Forelimb muscle (tissue), 1 donor: ENCODE measurements around the gene WRAP73. TPM values are rescaled to one million over a fixed set of nuclear protein-coding genes. Genes with fewer than 3 reads are reported as not detected.

ENCODE experiments used
- DNase-seq: peaks from one replicate; pipeline ENCODE4 v3.0.0-alpha.2; 2013; ENCODE audit warnings: low read depth
- polyA plus RNA-seq: library from polyadenylated mRNA; unstranded; fragments of 120-200 nt; gene quantifications from one replicate; pipeline ENCODE4 v1.2.1, GENCODE V29; 2013; ENCODE audit not compliant: insufficient read length

WRAP73 gene
- polyA plus RNA-seq, 1 donor: 10.4 TPM

- no peak for DNase-seq
Measured at GRCh38 chr1:3669421-3669821, 19.5 kb upstream of the WRAP73 start.

DNA sequence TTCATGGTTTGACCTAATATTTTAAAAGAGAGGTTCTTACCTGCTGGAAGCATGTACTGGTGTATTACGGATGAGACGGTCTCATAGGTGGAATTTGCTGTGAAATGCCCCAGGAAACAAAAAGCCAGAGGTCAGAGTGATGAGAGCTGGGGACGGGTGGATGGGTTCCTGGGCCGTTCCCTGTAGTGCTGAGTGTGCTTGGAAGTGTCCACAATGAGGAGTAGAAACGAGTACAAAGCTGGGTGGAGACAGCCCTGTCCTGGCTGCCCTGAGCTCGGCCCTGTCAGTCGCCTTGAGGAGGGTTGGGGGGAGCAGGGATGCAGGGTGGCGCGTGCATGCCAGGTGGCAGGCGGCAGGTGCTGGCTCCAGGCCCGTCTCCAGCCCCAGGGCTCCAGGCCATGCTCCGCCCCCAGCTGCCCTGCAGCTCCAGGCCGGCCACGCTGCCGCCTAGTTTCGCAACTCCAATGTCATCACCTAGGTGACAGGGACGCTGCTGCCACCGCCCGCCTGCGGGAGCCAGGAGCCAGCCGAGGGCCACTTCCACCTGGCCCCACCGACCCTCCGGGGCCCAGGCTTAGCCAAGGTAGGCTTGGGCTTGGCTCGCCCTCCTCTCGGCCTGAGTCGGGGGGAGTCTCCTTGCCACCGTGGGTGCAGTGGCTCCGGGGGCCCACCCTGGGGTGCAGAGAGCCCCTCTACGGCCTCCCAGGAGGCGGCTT lies 18.8 kb upstream of the WRAP73 start:
- DNase-seq: no peak

- no peak for DNase-seq
Measured at GRCh38 chr1:3668148-3668547, 18.2 kb upstream of the WRAP73 start.

DNA sequence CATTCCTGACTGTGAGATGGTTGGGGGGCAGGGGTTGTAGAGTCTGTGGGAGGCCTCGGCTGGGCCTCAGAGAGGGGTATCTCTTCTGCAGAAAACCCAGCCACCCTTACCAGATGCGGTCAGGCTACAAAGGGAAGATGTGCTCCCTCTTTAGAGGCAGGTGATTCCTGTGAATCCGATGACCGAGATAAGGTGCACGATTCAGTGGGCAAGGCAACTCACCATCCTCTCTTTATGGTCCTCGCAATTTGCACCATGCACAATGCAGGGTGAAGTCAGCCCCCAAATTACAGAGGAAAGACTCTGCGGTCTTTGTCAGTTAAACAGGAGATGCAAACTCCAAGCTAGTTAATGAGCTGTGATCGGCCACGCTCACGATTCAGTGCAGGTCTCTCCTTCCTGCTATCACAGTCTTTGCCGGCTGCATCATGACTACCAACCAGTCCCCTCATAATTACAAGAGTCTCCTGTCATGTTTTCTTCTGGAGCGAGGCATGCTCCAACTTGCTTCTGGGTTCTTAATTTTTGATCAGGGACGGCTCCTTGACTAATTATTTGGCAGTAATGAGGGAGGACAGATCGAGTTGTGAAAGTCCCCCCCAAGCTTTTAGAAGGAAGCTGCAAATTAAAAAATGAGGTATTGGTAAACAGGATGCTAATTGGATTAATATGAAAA lies 14.9 kb upstream of the WRAP73 start:
- no peak for DNase-seq

GRCh38 chr1:3663999-3664699 lies 14.2 kb upstream of the WRAP73 start:
- DNase-seq: no peak

- no peak for DNase-seq
Measured at GRCh38 chr1:3662080-3662671, 12.3 kb upstream of the WRAP73 start.

GRCh38 chr1:3661631-3662030 lies 11.7 kb upstream of the WRAP73 start:
- no peak for DNase-seq

DNA sequence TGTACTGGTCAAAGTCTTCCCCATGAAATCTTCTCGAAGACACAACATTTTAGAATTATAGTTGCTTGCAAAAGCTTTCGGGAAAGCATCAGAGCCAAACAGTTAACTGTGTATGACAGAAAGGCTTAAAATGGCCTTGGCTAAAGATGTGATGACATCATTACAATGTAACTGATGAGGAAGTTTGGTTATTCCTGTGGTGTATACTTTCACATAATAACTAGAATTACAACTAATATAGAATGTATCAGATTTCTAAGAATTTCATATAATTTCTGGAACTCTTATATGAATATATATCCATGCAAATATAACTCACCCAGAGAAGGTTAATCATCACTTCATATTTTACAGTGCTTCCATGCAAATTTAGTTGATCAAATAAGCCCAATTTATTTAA lies 10.8 kb upstream of the WRAP73 start:
- DNase-seq: no peak

GRCh38 chr1:3659093-3659492 lies 9.2 kb upstream of the WRAP73 start:
- no peak for DNase-seq

- DNase-seq: no peak
Measured at GRCh38 chr1:3658231-3658615, 8.3 kb upstream of the WRAP73 start.

GRCh38 chr1:3657578-3658230 lies 7.8 kb upstream of the WRAP73 start:
- DNase-seq: no peak

- no peak for DNase-seq
Measured at GRCh38 chr1:3657096-3657475, 7.2 kb upstream of the WRAP73 start.

GRCh38 chr1:3656450-3657095 lies 6.7 kb upstream of the WRAP73 start:
- DNase-seq: no peak

DNA sequence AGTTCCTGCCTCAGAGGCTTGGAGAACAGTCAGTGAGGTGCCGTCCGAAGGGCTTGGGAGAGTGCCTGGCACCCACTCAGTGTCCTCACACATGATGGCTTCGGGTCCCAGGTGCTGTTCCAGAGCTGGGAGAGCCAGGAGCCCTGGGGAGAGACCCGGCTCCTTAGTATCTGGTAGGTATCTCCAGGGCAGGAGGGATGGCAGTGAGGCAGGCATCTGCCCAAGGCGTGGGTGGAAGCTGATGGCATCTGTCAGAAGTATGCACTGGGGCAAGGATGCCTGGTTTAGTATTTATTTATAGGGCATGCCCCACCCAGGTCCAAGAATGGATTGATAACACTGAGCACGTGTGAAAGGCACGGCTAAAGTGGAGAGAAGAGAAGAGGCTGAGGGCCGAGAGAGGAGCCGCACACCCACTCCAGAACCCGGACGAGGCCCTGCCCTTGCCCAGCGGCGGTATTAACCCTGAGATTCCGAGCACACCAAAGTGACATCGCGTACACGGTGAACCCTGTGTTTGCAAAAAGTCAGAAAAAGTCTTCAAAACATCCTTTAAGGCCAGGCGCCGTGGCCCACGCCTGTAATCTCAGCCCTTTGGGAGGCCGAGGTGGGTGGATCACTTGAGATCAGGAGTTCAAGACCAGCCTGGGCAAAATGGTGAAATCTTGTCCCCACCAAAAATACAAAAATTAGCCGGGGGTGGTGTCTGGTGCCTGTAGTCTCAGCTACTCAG lies 4.8 kb upstream of the WRAP73 start:
- no peak for DNase-seq

GRCh38 chr1:3653286-3653618 lies 3.3 kb upstream of the WRAP73 start:
- DNase-seq: no peak

DNA sequence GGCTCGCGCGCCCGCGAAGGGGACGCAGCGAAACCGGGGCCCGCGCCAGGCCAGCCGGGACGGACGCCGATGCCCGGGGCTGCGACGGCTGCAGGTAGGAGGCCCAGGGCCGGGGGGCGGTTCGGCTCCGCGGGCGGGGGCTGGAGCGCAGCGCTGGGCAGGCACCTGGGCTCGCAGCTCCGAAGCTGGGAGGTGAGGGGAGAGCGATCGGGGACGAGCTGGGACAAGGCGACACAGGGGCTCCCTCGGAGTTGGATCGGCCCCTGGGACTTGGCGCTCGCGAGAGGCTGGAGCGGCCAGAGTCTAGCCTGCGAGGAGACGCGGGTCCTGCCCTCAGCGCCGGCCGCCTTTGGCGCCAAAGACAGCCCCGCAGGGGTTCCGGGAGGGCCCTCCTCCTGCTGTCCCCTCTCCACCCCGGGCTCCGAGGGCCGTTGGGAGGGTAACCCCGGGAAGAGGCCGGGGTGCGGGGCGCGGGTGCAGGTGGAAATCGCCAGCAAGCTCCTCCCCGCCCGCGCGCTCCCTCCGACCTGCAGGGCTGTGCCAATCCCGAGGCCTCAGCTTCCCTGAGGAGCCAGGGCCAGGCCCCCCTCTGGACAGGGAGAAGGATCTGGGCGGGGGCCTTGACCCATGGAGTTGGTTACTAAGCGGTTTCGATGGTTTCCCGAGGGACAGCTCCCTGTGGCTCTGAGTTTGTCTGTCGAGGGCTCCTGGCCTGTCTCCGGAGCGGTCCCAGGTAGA lies 2.8 kb upstream of the WRAP73 start:
- no peak for DNase-seq

DNA sequence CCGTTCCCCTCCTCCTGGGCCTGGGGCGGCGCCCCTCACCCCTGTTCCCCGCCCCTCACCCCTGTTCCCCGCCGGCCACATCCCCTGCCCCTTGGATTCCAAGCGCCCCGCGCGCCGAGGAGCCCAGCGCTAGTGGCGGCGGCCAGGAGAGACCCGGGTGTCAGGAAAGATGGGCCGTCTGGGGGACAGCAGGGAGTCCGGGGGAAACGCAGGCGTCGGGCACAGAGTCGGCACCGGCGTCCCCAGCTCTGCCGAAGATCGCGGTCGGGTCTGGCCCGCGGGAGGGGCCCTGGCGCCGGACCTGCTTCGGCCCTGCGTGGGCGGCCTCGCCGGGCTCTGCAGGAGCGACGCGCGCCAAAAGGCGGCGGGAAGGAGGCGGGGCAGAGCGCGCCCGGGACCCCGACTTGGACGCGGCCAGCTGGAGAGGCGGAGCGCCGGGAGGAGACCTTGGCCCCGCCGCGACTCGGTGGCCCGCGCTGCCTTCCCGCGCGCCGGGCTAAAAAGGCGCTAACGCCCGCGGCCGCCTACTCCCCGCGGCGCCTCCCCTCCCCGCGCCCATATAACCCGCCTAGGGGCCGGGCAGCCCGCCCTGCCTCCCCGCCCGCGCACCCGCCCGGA lies 2.1 kb upstream of the WRAP73 start, which contains the start of gene TP73:
Gene TP73, plus strand, starts transcription at position 587 of the 618 bp plus-strand sequence. CDS start 29,850 bp downstream, outside the sequence.
- DNase-seq: no peak

- no peak for DNase-seq
Measured at GRCh38 chr1:3651026-3651929, 1.4 kb upstream of the WRAP73 start.
